A673 (cell line): Measurements from ENCODE around the gene SDCCAG8. TPM values are rescaled to one million over a fixed set of nuclear protein-coding genes. Genes with fewer than 3 reads are reported as not detected.
A peak's percentile ranks its signal among the peaks of the same experiment; 100 is the strongest.

Experiments used
- BruUV-seq: library from RNA; stranded (reverse); fragments of 400-500 nt; replicated peaks from 2 replicates; lab custom pipeline; 2021; lab: Mats Ljungman, UMichigan
- CTCF ChIA-PET: fragments of 300-600 bp; sonication (Branson Sonifier 250); formaldehyde crosslinking; loops from one replicate; lab custom pipeline; 2022; ENCODE audit warnings: antibody characterized with exemption; lab: Charles Lee
- POLR2A ChIA-PET: fragments of 300-600 bp; sonication (Branson Sonifier 250); formaldehyde crosslinking; loops from one replicate; lab custom pipeline; 2022; ENCODE audit warnings: antibody characterized with exemption; ENCODE audit not compliant: low non-redundant PET; lab: Charles Lee
- DNase-seq: peaks from one replicate; pipeline ENCODE4 v3.0.0-alpha.2; 2015; ENCODE audit warnings: low spot score
- H3K27ac ChIP-seq: fragments of 200-600 bp; sonication (generic); 2 replicates; pipeline ENCODE4 v1.5.1; 2016; ENCODE audit warnings: mixed run types, low read depth, mild to moderate bottlenecking, mixed read lengths, antibody characterized with exemption, low read length; ENCODE audit not compliant: poor library complexity, severe bottlenecking
- H3K27me3 ChIP-seq: fragments of 200-600 bp; sonication (generic); replicated peaks from 2 replicates; pipeline ENCODE4 v1.6.1; 2017; ENCODE audit warnings: mixed run types, low read depth, mild to moderate bottlenecking, mixed read lengths, antibody characterized with exemption, low read length; ENCODE audit not compliant: insufficient read depth, poor library complexity
- H3K36me3 ChIP-seq: fragments of 200-600 bp; sonication (generic); 2 replicates; pipeline ENCODE4 v1.6.1; 2016; ENCODE audit warnings: mixed run types, mild to moderate bottlenecking, mixed read lengths, antibody characterized with exemption, low read length; ENCODE audit not compliant: insufficient read depth, poor library complexity, severe bottlenecking
- H3K4me1 ChIP-seq: fragments of 200-600 bp; sonication (generic); 2 replicates; pipeline ENCODE4 v1.6.1; 2017; ENCODE audit warnings: mixed run types, mild to moderate bottlenecking, mixed read lengths, antibody characterized with exemption, low read length; ENCODE audit not compliant: insufficient read depth, poor library complexity, severe bottlenecking
- H3K4me3 ChIP-seq: fragments of 200-600 bp; sonication (generic); 2 replicates; pipeline ENCODE4 v1.5.1; 2016; ENCODE audit warnings: low read depth, mixed run types, mild to moderate bottlenecking, mixed read lengths, low read length; ENCODE audit not compliant: poor library complexity, severe bottlenecking
- H3K9me3 ChIP-seq: fragments of 200-600 bp; sonication (generic); 2 replicates; pipeline ENCODE4 v1.6.1; 2016; ENCODE audit warnings: mixed run types, low read depth, mild to moderate bottlenecking, mixed read lengths, antibody characterized with exemption, low read length; ENCODE audit not compliant: poor library complexity, severe bottlenecking
- EZH2 ChIP-seq: fragments of 200-600 bp; sonication (generic); IDR thresholded peaks from 2 replicates; pipeline ENCODE4 v1.6.1; 2017; ENCODE audit warnings: borderline replicate concordance, low read depth, mild to moderate bottlenecking, mixed read lengths, antibody characterized with exemption, low read length; ENCODE audit not compliant: poor library complexity, severe bottlenecking
- intact Hi-C: fragments of 100-400 bp; cut with micrococcal nuclease; formaldehyde crosslinking; loops from one replicate; pipeline ENCODE4 v1.10.0; 2022; ENCODE audit not compliant: unreplicated experiment
- total RNA-seq: library from RNA; stranded (reverse); gene quantifications from 2 replicates; pipeline ENCODE4 v1.2.3, GENCODE V29; 2021
- TF ChIP-seq, protein P1 (sequence below): fragments of 300-800, 200-600 bp; sonication (generic); conservative IDR thresholded peaks from 2 replicates; pipeline ENCODE4 v1.5.1; 2017; ENCODE audit warnings: low read depth, mild to moderate bottlenecking, antibody characterized with exemption, low read length, moderate library complexity, mixed read lengths

Gene SDCCAG8
- total RNA-seq, 1 experiment from 2014 or later, result 9.1 TPM

GRCh38 chr1:243408479-243408878, 152.6 kb downstream of the SDCCAG8 start:
- no peaks in the 10 kb centered on the region for H3K9me3 ChIP-seq
- H3K36me3 ChIP-seq, result no peaks in the 10 kb centered on the region
- H3K4me3 ChIP-seq, result no peak overlapping the region
- BruUV-seq, result no TSS peak
- peaks cover 7% of the 10 kb centered on the region for H3K4me1 ChIP-seq
- CTCF ChIA-PET, result no interaction called here
- H3K27me3 ChIP-seq, result no peaks in the 10 kb centered on the region
- no peak overlapping the region for H3K27ac ChIP-seq
- POLR2A ChIA-PET, result no interaction called here
- no peak for TF ChIP-seq EZH2
- TF ChIP-seq, protein P1, sequence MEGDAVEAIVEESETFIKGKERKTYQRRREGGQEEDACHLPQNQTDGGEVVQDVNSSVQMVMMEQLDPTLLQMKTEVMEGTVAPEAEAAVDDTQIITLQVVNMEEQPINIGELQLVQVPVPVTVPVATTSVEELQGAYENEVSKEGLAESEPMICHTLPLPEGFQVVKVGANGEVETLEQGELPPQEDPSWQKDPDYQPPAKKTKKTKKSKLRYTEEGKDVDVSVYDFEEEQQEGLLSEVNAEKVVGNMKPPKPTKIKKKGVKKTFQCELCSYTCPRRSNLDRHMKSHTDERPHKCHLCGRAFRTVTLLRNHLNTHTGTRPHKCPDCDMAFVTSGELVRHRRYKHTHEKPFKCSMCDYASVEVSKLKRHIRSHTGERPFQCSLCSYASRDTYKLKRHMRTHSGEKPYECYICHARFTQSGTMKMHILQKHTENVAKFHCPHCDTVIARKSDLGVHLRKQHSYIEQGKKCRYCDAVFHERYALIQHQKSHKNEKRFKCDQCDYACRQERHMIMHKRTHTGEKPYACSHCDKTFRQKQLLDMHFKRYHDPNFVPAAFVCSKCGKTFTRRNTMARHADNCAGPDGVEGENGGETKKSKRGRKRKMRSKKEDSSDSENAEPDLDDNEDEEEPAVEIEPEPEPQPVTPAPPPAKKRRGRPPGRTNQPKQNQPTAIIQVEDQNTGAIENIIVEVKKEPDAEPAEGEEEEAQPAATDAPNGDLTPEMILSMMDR, result no peak
- no peak for DNase-seq
- intact Hi-C loops, result no loop called here

DNA sequence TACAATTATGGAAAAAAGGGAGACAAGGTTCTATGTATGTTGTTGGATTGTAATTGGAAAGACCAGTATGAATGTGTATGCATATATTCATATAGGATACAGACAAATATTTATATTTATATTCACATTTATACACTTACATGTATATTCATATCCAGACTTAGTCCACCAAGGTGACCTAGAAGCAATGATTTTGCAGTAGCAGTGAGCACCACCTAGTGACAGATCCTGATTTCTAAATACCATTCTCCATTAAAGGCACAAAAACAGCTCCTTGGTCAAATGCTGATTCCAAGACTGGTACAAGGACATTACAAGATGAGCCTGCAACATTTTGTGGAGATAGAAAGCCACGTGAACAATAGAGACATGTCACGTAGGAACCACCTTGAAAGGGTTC, 153.4 kb downstream of the SDCCAG8 start:
- Histone ChIP-seq H3K9me3 (no peaks in the 10 kb centered on the region), H3K4me1 (peaks cover 7% of the 10 kb centered on the region), H3K4me3 (no peak overlapping the region), H3K27me3 (no peaks in the 10 kb centered on the region), H3K27ac (no peak overlapping the region), H3K36me3 (no peaks in the 10 kb centered on the region)
- intact Hi-C loops, result no loop called here
- BruUV-seq, result no TSS peak
- TF ChIP-seq, protein P1, result peak; percentile 46
- no peak for TF ChIP-seq EZH2
- ChIA-PET CTCF (no interaction called here), POLR2A (no interaction called here)
- peak; percentile 1 for DNase-seq

GRCh38 chr1:243411472-243411871, 155.6 kb downstream of the SDCCAG8 start:
- intact Hi-C loops, result no loop called here
- no peaks in the 10 kb centered on the region for H3K36me3 ChIP-seq
- H3K4me1 ChIP-seq, result peaks cover 7% of the 10 kb centered on the region
- TF ChIP-seq, protein P1, result no peak
- TF ChIP-seq EZH2, result no peak
- H3K27me3 ChIP-seq, result no peaks in the 10 kb centered on the region
- no peak for DNase-seq
- ChIA-PET CTCF (no interaction called here), POLR2A (no interaction called here)
- no TSS peak for BruUV-seq
- no peak overlapping the region for H3K27ac ChIP-seq
- H3K9me3 ChIP-seq, result no peaks in the 10 kb centered on the region
- H3K4me3 ChIP-seq, result no peak overlapping the region
